GM23338 (cell line): ENCODE results near the gene AGPAT4. TPM values are rescaled to one million over a fixed set of nuclear protein-coding genes. Genes with fewer than 3 reads are reported as not detected.

Source experiments
- ATAC-seq: fragments of 200-7000 bp; cut with Tn5 transposase; 3 replicates; pipeline ENCODE4 v1.9.1; 2020
- DNase-seq: peaks from one replicate; pipeline ENCODE4 v3.0.0-alpha.2; 2015; ENCODE audit warnings: low spot score
- H2AFZ ChIP-seq: fragments of 200-600 bp; sonication (generic); 2 replicates; pipeline ENCODE4 v1.8.0; 2016; ENCODE audit warnings: antibody characterized with exemption, mild to moderate bottlenecking, moderate library complexity
- H3F3A ChIP-seq: fragments of 200-600 bp; sonication (generic); replicated peaks from 2 replicates; pipeline ENCODE4 v1.8.0; 2017; ENCODE audit warnings: antibody characterized with exemption, mixed run types, low read depth
- H3K27ac ChIP-seq: fragments of 200-600 bp; sonication (generic); 2 replicates; pipeline ENCODE4 v1.6.1; 2016; ENCODE audit warnings: low read depth
- H3K27me3 ChIP-seq: fragments of 200-600 bp; sonication (generic); 2 replicates; pipeline ENCODE4 v1.8.0; 2016; ENCODE audit warnings: mild to moderate bottlenecking, mixed run types, moderate library complexity; ENCODE audit not compliant: insufficient read depth
- H3K36me3 ChIP-seq: fragments of 200-600 bp; sonication (generic); 2 replicates; pipeline ENCODE4 v1.8.0; 2016; ENCODE audit warnings: mild to moderate bottlenecking; ENCODE audit not compliant: insufficient read depth
- H3K4me1 ChIP-seq: fragments of 200-600 bp; sonication (generic); 2 replicates; pipeline ENCODE4 v1.8.0; 2016; ENCODE audit warnings: mild to moderate bottlenecking, moderate library complexity; ENCODE audit not compliant: insufficient read depth
- H3K4me2 ChIP-seq: fragments of 200-600 bp; sonication (generic); 2 replicates; pipeline ENCODE4 v1.7.1; 2017; ENCODE audit warnings: mixed run types
- H3K4me3 ChIP-seq: fragments of 200-600 bp; sonication (generic); 2 replicates; pipeline ENCODE4 v1.6.1; 2016; ENCODE audit warnings: mixed run types
- H3K79me2 ChIP-seq: fragments of 200-600 bp; sonication (generic); replicated peaks from 2 replicates; pipeline ENCODE4 v1.8.0; 2017; ENCODE audit warnings: mild to moderate bottlenecking; ENCODE audit not compliant: insufficient read depth
- H3K9me2 ChIP-seq: fragments of 200-600 bp; sonication (generic); 2 replicates; pipeline ENCODE4 v1.8.0; 2017; ENCODE audit not compliant: insufficient read depth
- H4K20me1 ChIP-seq: fragments of 200-600 bp; sonication (generic); replicated peaks from 2 replicates; pipeline ENCODE4 v1.8.0; 2017; ENCODE audit warnings: mild to moderate bottlenecking; ENCODE audit not compliant: insufficient read depth
- H3K27ac Mint-ChIP-seq: 2 replicates; pipeline ENCODE4 v1.8.0; 2020; ENCODE audit warnings: inconsistent platforms, mild to moderate bottlenecking, moderate library complexity, mixed read lengths
- H3K27me3 Mint-ChIP-seq: 3 replicates; pipeline ENCODE4 v1.8.0; 2022; ENCODE audit warnings: low read depth, mild to moderate bottlenecking, moderate library complexity, mixed read lengths, inconsistent platforms; ENCODE audit not compliant: insufficient read depth, poor library complexity
- H3K36me3 Mint-ChIP-seq: 3 replicates; pipeline ENCODE4 v1.8.0; 2021; ENCODE audit warnings: low read depth, mild to moderate bottlenecking, inconsistent platforms, moderate library complexity, mixed read lengths
- H3K4me1 Mint-ChIP-seq: 3 replicates; pipeline ENCODE4 v1.8.0; 2020; ENCODE audit warnings: mild to moderate bottlenecking, inconsistent platforms, mixed read lengths
- H3K4me3 Mint-ChIP-seq: 3 replicates; pipeline ENCODE4 v1.8.0; 2021; ENCODE audit warnings: moderate library complexity, mild to moderate bottlenecking, inconsistent platforms, mixed read lengths
- H3K9me3 Mint-ChIP-seq: 3 replicates; pipeline ENCODE4 v1.8.0; 2020; ENCODE audit warnings: moderate library complexity, mild to moderate bottlenecking, inconsistent platforms, mixed read lengths
- CREB1 ChIP-seq: fragments of 250-450 bp; sonication (Bioruptor Pico); IDR thresholded peaks from 2 replicates; pipeline ENCODE4 v1.5.0; 2020; ENCODE audit warnings: low read depth, mild to moderate bottlenecking, moderate library complexity
- EZH2 ChIP-seq: fragments of 200-600 bp; sonication (generic); IDR thresholded peaks from one replicate; pipeline ENCODE4 v1.8.0; 2017; ENCODE audit warnings: antibody characterized with exemption, mild to moderate bottlenecking, low read depth; ENCODE audit not compliant: unreplicated experiment
- EZH2phosphoT487 ChIP-seq: fragments of 200-600 bp; sonication (generic); IDR thresholded peaks from one replicate; pipeline ENCODE4 v1.8.1; 2018; ENCODE audit warnings: antibody characterized with exemption; ENCODE audit not compliant: unreplicated experiment
- JUNB ChIP-seq: IDR thresholded peaks from one replicate; pipeline ENCODE4 v1.6.1; 2016; ENCODE audit warnings: antibody characterized with exemption; ENCODE audit not compliant: unreplicated experiment
- STAT1 ChIP-seq: IDR thresholded peaks from one replicate; pipeline ENCODE4 v1.6.1; 2016; ENCODE audit warnings: antibody characterized with exemption; ENCODE audit not compliant: unreplicated experiment
- ZNF331 ChIP-seq: fragments of 250-450 bp; sonication (Bioruptor Pico); IDR thresholded peaks from 2 replicates; pipeline ENCODE4 v1.5.0; 2020; ENCODE audit warnings: low read depth, mild to moderate bottlenecking, moderate library complexity
- polyA plus RNA-seq: library from polyadenylated mRNA; unstranded; fragments of >200 nt; fragmentation: Nextera tagmentation; extraction: Ambion mirVana; gene quantifications from 2 replicates; pipeline ENCODE4 v1.2.1, GENCODE V29; 2016
- total RNA-seq: library from RNA; depleted of rRNA; stranded (reverse); fragments of >200 nt; shearing (Covaris generic); gene quantifications from 2 replicates; pipeline ENCODE4 v1.2.3, GENCODE V29; 2014
- TF ChIP-seq, protein P1 (sequence below), 2 experiments: fragments of 200-600 bp in 1 of 2; sonication (generic) in 1 of 2; conservative IDR thresholded peaks; 2 replicates each; pipeline versions ENCODE4 v1.5.1 to v1.6.1; 2016 to 2017; ENCODE audit warnings: antibody characterized with exemption in 2 of 2, low read depth in 2 of 2, mild to moderate bottlenecking in 2 of 2, moderate library complexity in 1 of 2
- TF ChIP-seq, protein P2 (sequence below): fragments of 250-450 bp; sonication (Bioruptor Pico); IDR thresholded peaks from 2 replicates; pipeline ENCODE4 v1.5.0; 2020; ENCODE audit warnings: mild to moderate bottlenecking, moderate library complexity
- TF ChIP-seq, protein P3 (sequence below): IDR thresholded peaks from one replicate; pipeline ENCODE4 v1.6.1; 2018; ENCODE audit warnings: antibody characterized with exemption; ENCODE audit not compliant: unreplicated experiment

Gene AGPAT4
- total and polyA plus RNA-seq, 2 experiments from 2014 or later = 8.9 to 19.3 TPM

GRCh38 chr6:161194374-161194773, 79.5 kb downstream of the AGPAT4 start (continued):
- no peak for TF ChIP-seq EZH2phosphoT487

DNA sequence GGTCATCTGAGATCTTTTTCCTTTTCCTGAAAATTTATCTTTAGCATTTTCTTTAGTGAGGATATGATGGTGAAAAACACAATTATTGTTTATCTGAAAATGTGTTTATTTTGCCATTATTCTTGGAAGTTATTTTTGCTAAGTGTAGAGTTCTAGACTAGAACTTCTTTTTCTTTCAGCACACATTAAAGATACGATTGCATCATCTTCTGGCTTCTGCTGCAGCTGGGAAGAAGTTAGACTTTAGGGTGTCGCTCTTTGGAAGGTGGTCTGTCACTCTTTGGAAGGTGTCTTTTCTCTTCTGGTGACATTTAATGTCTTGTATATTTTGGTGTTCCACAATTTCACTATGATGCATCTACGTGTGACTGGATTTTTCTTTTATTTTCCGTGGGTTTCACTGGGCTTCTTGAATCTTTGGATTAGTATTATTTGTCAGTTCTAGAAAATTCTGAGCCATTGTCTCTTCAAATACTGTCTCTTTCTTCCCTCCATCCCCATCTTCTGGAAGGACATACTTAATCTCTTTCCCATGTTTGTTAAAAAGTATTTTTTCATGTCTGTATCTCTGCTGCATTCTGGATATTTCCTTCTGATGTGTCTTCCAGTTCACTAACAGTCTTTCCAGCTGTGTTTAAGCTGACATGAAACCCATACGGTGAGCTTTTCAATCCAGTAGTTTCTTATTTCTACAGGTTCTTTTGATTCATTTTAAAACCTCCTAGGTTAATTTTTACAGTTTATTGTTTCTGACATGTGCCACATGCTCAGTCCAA, 81.0 kb downstream of the AGPAT4 start:
- H3K27ac ChIP-seq = no peak overlapping the region
- ATAC-seq = no peak
- H3K27ac Mint-ChIP-seq = no peak overlapping the region
- H3K36me3 ChIP-seq = peaks cover 6% of the 10 kb centered on the region; the same call in 1 of the 2 replicates
- H3K27me3 Mint-ChIP-seq = no peaks in the 10 kb centered on the region
- H3F3A ChIP-seq = no peaks in the 10 kb centered on the region
- no peaks in the 10 kb centered on the region for H3K4me1 ChIP-seq
- no peak overlapping the region for H3K4me2 ChIP-seq
- H3K4me1 Mint-ChIP-seq = no peaks in the 10 kb centered on the region
- peaks cover 26% of the 10 kb centered on the region for H3K79me2 ChIP-seq
- no peak overlapping the region for H3K4me3 ChIP-seq
- H3K9me3 Mint-ChIP-seq = peaks cover 17% of the 10 kb centered on the region
- no peaks in the 10 kb centered on the region for H3K27me3 ChIP-seq
- H4K20me1 ChIP-seq = no peaks in the 10 kb centered on the region; the same call in none of the 2 replicates
- H3K4me3 Mint-ChIP-seq = no peak overlapping the region
- no peak overlapping the region for H2AFZ ChIP-seq
- H3K36me3 Mint-ChIP-seq = peaks cover 46% of the 10 kb centered on the region
- TF ChIP-seq JUNB = no peak
- TF ChIP-seq, protein P1, sequence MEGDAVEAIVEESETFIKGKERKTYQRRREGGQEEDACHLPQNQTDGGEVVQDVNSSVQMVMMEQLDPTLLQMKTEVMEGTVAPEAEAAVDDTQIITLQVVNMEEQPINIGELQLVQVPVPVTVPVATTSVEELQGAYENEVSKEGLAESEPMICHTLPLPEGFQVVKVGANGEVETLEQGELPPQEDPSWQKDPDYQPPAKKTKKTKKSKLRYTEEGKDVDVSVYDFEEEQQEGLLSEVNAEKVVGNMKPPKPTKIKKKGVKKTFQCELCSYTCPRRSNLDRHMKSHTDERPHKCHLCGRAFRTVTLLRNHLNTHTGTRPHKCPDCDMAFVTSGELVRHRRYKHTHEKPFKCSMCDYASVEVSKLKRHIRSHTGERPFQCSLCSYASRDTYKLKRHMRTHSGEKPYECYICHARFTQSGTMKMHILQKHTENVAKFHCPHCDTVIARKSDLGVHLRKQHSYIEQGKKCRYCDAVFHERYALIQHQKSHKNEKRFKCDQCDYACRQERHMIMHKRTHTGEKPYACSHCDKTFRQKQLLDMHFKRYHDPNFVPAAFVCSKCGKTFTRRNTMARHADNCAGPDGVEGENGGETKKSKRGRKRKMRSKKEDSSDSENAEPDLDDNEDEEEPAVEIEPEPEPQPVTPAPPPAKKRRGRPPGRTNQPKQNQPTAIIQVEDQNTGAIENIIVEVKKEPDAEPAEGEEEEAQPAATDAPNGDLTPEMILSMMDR (conservative IDR thresholded peaks at IDR 0.05; ENCODE audit: low read depth in 2 of 2) = no peak
- no peak for TF ChIP-seq STAT1
- no peak for TF ChIP-seq CREB1 (CRISPR knock-in tag)
- TF ChIP-seq ZNF331 (CRISPR knock-in tag) = no peak
- TF ChIP-seq, protein P2, sequence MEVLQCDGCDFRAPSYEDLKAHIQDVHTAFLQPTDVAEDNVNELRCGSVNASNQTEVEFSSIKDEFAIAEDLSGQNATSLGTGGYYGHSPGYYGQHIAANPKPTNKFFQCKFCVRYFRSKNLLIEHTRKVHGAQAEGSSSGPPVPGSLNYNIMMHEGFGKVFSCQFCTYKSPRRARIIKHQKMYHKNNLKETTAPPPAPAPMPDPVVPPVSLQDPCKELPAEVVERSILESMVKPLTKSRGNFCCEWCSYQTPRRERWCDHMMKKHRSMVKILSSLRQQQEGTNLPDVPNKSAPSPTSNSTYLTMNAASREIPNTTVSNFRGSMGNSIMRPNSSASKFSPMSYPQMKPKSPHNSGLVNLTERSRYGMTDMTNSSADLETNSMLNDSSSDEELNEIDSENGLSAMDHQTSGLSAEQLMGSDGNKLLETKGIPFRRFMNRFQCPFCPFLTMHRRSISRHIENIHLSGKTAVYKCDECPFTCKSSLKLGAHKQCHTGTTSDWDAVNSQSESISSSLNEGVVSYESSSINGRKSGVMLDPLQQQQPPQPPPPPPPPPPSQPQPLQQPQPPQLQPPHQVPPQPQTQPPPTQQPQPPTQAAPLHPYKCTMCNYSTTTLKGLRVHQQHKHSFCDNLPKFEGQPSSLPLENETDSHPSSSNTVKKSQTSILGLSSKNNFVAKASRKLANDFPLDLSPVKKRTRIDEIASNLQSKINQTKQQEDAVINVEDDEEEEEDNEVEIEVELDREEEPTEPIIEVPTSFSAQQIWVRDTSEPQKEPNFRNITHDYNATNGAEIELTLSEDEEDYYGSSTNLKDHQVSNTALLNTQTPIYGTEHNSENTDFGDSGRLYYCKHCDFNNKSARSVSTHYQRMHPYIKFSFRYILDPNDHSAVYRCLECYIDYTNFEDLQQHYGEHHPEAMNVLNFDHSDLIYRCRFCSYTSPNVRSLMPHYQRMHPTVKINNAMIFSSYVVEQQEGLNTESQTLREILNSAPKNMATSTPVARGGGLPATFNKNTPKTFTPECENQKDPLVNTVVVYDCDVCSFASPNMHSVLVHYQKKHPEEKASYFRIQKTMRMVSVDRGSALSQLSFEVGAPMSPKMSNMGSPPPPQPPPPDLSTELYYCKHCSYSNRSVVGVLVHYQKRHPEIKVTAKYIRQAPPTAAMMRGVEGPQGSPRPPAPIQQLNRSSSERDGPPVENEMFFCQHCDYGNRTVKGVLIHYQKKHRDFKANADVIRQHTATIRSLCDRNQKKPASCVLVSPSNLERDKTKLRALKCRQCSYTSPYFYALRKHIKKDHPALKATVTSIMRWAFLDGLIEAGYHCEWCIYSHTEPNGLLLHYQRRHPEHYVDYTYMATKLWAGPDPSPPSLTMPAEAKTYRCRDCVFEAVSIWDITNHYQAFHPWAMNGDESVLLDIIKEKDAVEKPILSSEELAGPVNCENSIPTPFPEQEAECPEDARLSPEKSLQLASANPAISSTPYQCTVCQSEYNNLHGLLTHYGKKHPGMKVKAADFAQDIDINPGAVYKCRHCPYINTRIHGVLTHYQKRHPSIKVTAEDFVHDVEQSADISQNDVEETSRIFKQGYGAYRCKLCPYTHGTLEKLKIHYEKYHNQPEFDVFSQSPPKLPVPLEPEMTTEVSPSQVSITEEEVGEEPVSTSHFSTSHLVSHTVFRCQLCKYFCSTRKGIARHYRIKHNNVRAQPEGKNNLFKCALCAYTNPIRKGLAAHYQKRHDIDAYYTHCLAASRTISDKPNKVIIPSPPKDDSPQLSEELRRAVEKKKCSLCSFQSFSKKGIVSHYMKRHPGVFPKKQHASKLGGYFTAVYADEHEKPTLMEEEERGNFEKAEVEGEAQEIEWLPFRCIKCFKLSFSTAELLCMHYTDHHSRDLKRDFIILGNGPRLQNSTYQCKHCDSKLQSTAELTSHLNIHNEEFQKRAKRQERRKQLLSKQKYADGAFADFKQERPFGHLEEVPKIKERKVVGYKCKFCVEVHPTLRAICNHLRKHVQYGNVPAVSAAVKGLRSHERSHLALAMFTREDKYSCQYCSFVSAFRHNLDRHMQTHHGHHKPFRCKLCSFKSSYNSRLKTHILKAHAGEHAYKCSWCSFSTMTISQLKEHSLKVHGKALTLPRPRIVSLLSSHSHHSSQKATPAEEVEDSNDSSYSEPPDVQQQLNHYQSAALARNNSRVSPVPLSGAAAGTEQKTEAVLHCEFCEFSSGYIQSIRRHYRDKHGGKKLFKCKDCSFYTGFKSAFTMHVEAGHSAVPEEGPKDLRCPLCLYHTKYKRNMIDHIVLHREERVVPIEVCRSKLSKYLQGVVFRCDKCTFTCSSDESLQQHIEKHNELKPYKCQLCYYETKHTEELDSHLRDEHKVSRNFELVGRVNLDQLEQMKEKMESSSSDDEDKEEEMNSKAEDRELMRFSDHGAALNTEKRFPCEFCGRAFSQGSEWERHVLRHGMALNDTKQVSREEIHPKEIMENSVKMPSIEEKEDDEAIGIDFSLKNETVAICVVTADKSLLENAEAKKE (CRISPR knock-in tag) = no peak
- TF ChIP-seq EZH2 = no peak
- TF ChIP-seq, protein P3, sequence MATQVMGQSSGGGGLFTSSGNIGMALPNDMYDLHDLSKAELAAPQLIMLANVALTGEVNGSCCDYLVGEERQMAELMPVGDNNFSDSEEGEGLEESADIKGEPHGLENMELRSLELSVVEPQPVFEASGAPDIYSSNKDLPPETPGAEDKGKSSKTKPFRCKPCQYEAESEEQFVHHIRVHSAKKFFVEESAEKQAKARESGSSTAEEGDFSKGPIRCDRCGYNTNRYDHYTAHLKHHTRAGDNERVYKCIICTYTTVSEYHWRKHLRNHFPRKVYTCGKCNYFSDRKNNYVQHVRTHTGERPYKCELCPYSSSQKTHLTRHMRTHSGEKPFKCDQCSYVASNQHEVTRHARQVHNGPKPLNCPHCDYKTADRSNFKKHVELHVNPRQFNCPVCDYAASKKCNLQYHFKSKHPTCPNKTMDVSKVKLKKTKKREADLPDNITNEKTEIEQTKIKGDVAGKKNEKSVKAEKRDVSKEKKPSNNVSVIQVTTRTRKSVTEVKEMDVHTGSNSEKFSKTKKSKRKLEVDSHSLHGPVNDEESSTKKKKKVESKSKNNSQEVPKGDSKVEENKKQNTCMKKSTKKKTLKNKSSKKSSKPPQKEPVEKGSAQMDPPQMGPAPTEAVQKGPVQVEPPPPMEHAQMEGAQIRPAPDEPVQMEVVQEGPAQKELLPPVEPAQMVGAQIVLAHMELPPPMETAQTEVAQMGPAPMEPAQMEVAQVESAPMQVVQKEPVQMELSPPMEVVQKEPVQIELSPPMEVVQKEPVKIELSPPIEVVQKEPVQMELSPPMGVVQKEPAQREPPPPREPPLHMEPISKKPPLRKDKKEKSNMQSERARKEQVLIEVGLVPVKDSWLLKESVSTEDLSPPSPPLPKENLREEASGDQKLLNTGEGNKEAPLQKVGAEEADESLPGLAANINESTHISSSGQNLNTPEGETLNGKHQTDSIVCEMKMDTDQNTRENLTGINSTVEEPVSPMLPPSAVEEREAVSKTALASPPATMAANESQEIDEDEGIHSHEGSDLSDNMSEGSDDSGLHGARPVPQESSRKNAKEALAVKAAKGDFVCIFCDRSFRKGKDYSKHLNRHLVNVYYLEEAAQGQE = no peak
- DNase-seq = no peak
- H3K9me2 ChIP-seq = 0 out of 2 replicates have a peak, but pooled peaks cover 6% of the 10 kb centered on the region
